ENCODE measurements around the gene LARP6.
"Not testable (repeated sequence)": the region's sequence is repeated elsewhere in the genome, so short reads cannot be mapped to it uniquely, and the experiment has no call there.

The LARP6 gene

DNA sequence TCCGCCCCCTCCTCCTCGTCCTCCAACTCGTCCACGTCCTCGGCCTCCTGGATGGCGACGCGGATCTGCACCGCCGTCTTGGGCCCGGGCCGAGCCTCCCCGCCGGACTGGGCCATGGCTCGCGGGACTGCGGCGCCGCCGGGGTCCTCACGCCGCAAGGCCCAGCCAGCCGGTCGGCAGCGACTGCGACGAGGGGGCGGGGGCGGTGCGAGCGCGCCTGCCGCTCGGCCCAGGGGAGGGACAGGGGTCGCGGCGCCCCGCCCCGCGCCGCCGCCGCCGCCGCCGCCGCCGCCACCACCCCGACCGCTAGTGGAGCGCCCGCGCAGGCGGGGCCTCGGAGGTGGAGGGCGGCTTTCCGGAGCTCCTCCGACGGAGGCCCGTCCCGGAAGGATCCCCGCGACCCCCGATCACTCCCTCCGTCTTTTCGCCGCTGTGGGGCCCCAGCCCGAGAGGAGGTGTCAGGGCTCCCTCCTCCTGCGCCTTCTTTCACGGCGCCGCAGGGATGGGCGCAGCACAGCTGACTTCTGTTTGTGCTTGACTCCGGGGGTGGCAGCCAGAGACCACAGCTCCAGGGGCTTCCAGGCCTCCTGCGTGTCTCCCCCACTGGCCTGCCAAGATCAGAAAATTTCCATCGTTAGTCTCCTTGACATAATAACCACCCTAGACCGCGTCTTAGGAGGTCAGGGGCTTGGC lies at the start of gene LARP6:
TSS of gene LARP6 (minus strand) at position 185 of the 693 bp plus-strand sequence. CDS start at position 116, 69 bp downstream.
- no peak for DNase-seq

DNA sequence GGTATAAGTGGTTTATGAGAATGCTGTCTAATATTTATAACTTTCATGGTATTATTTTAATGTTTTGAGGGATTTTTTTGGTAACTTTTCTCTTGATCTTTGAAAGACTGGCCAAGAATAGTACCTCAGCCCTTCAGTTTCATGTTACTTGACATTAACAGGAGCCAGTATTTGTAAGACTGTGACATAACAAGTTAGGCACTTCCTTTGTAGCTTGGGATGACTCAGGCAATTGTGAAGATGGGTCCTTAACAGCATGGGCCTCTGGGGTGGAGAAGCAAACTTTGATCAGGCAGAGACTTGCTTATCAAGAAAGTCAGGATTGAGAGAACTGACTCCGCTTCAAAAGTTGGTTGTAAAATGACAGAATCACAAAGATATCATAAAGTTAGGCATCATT lies 48.1 kb upstream of the LARP6 start:
- DNase-seq, result no peak

DNA sequence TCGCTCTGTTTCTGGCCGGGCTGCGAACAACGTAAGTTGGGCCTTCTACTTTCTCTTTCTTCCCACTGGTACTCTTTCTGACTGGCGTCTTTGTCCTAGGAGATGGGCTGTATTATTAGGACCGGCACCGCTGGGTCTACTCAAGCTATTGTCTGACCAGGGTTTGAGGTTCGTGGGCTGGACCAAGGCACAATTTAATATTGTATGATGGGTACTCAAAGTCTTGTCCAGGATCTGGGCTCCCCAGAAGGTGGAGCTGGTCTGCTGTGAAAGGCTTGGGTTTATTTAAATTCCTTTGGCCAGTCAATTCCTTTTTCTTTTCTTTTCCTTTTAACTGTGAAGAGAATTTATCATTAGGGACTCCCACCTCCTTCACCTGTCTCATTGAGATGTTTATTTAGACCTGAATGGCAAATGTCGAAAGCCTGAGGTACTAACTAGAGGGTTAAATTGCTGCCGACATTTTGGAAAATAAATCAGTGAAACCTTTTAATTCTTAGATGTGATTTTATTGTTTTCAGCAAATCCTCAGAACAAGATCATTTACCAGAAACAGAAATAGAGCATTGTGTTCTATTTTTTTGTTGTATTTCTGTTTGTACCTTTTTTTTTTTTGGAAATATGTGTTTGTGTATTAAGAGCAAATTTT lies 39.1 kb upstream of the LARP6 start:
- no peak for DNase-seq

GRCh38 chr15:70892002-70892911 lies 38.3 kb upstream of the LARP6 start, which contains the start of the genes LRRC49 and THAP10:
LRRC49 (plus strand) TSS chr15:70892826; CDS start chr15:70892895, 69 bp downstream.
THAP10 (minus strand) TSS chr15:70892433; CDS start chr15:70892272, 161 bp downstream.
- DNase-seq, result peak; percentile 37 to 51

DNA sequence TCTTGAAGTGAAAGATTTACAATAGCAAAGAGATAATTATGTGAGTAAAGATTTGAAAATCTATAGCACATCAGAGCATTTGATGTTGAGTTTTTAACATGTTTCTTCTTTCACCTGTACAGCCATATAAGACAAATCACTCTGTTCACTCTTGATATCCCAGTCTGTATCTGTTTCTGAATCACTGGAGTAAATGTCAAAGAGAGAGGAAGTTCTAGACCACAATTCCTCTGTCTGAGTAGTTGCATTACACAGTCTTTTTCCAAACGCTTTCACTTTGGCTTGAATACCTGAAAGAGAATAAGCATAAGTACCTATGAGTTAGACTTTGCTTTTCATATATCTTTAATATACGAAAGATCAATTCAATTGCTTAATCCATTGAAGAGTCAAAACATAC lies 28.4 kb upstream of the LARP6 start:
- DNase-seq, result no peak

- no peak for DNase-seq
Measured at GRCh38 chr15:70880781-70881180, 26.8 kb upstream of the LARP6 start.

DNA sequence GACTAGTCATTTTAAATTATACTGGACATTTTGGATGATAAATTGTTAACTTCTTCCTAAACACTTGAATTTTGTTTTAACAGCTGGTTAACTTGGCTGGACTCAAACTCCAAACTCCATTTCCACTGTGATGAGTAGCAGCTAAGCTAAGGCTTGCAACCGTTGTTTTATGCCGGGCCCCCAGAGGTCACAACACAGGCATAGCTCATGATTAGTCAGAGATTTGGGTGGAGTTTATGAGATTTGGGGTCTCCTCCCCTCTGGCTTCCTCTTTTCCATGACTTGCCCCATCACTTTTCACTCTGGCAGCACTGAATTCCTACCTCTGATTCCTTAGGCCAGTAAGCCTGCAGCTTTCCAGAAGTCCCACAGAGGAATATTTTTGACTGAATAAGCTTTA lies 25.4 kb upstream of the LARP6 start:
- no peak for DNase-seq

DNA sequence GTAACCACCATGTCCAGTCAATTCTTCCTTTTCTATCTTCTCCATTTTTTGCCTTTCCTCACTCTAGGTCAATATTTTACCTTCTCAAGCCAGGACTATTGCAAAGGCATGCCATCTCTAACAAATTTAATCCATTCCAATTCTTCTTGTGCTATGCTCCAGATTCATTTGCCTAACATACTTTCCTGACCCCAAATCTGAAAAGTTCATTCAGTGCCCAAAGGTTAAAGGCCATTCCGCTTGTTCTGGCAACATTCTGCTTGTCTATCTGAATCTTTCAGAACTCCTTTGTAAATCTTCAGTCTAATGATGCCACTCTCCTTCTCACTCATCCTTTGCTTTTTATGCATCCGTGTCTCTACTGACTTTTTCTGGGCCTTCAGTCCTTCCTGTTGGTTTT lies 22.7 kb upstream of the LARP6 start:
- DNase-seq, result no peak

GRCh38 chr15:70876011-70876410 lies 22.1 kb upstream of the LARP6 start:
- DNase-seq, result no peak

GRCh38 chr15:70875001-70875782 lies 21.2 kb upstream of the LARP6 start:
- no peak for DNase-seq

- DNase-seq, result no peak
Measured at GRCh38 chr15:70873232-70874054, 19.5 kb upstream of the LARP6 start.

- DNase-seq, result not testable (repeated sequence)
Measured at GRCh38 chr15:70871490-70871889, 17.5 kb upstream of the LARP6 start.

DNA sequence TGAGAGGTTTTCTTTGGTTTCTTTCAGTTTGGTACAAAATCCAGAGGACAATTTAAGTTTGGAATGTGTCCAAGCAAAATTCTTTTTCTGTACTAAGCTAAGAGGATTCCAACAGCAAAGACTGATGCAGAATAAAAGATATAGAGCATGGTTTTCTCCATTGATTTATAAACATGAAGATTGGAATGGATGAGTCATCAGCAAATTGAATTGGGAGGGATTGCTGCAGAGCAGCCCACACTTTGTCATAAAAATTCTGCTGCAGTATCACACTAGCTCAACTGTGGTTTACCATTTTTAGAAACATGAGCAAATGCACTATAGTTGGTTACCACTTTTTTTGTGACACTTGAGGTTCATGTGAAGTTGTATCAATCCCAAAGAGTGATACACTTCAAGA lies 16.1 kb upstream of the LARP6 start:
- DNase-seq, result no peak

- DNase-seq, result no peak
Measured at GRCh38 chr15:70869346-70869745, 15.4 kb upstream of the LARP6 start.

DNA sequence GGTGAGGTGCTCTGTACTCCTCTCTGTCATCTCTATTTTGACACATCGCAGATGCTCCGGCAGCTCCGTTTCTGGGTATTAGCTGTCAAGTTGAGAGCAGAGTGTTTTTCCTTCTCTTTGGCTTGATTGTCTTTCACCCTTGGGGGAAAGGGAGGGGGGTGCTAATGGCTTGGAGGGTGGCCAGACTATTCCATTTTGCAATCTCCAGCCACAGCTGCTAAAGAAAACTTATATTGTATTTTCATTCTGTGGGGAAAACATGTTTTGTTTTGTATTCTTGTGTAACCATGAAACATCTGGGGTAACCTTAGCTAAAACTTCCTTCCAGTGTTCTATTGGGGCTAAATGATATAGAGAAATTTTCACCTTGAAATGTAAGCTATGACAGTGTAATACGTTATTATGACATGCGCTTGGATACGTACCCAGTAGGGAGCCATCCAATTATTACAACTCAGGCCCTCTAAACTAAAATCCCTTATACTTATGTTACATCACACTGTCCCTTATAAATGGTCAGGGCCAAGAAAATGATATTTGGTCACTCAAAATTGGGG lies 14.0 kb upstream of the LARP6 start:
- no peak for DNase-seq

GRCh38 chr15:70866982-70867641 lies 13.2 kb upstream of the LARP6 start:
- DNase-seq, result no peak

GRCh38 chr15:70863450-70864218 lies 9.7 kb upstream of the LARP6 start:
- DNase-seq, result no peak

GRCh38 chr15:70859998-70860397 lies 6.0 kb upstream of the LARP6 start:
- no peak for DNase-seq

- no peak for DNase-seq
Measured at GRCh38 chr15:70859322-70859908, 5.5 kb upstream of the LARP6 start.

Data from CD4-positive, alpha-beta T cell treated with Interleukin-1 beta for 1 hour (primary cell).